Neural crest cell (in vitro differentiated cells): ENCODE data around the gene HTT-AS. TPM values are rescaled to one million over a fixed set of nuclear protein-coding genes. Genes with fewer than 3 reads are reported as not detected.
"Not testable (repeated sequence)": the region's sequence is repeated elsewhere in the genome, so short reads cannot be mapped to it uniquely, and the experiment has no call there.

ENCODE experiments used
- DNase-seq: peaks from one replicate; pipeline ENCODE4 v3.0.0; 2021; ENCODE audit warnings: low read depth, mixed read lengths, low spot score
- H3K27ac Mint-ChIP-seq: one replicate; pipeline ENCODE4 v1.8.0; 2021; ENCODE audit warnings: mild to moderate bottlenecking, mixed read lengths; ENCODE audit not compliant: unreplicated experiment
- H3K27me3 Mint-ChIP-seq: 2 replicates; pipeline ENCODE4 v1.8.0; 2021; ENCODE audit warnings: low read depth, mild to moderate bottlenecking, mixed read lengths
- H3K36me3 Mint-ChIP-seq: 2 replicates; pipeline ENCODE4 v1.8.0; 2021; ENCODE audit warnings: low read depth, mild to moderate bottlenecking, mixed read lengths
- H3K4me1 Mint-ChIP-seq: 2 replicates; pipeline ENCODE4 v1.8.0; 2021; ENCODE audit warnings: mixed read lengths
- H3K4me3 Mint-ChIP-seq: one replicate; pipeline ENCODE4 v1.8.0; 2021; ENCODE audit warnings: mild to moderate bottlenecking, mixed read lengths
- H3K9me3 Mint-ChIP-seq: 2 replicates; pipeline ENCODE4 v1.8.0; 2021; ENCODE audit warnings: mixed read lengths
- total RNA-seq: library from RNA; stranded (reverse); gene quantifications from 2 replicates; pipeline ENCODE4 v1.2.1, GENCODE V29; 2021
- TF ChIP-seq, protein P1 (sequence below): fragments of 200-600 bp; sonication (generic); conservative IDR thresholded peaks from 2 replicates; pipeline ENCODE4 v1.5.0; 2021; ENCODE audit warnings: antibody characterized with exemption, mild to moderate bottlenecking

HTT-AS gene
- total RNA-seq, 1 donor from 2014 or later = not detected

GRCh38 chr4:3107271-3107670, 32.9 kb upstream of the HTT-AS start:
- TF ChIP-seq, protein P1, sequence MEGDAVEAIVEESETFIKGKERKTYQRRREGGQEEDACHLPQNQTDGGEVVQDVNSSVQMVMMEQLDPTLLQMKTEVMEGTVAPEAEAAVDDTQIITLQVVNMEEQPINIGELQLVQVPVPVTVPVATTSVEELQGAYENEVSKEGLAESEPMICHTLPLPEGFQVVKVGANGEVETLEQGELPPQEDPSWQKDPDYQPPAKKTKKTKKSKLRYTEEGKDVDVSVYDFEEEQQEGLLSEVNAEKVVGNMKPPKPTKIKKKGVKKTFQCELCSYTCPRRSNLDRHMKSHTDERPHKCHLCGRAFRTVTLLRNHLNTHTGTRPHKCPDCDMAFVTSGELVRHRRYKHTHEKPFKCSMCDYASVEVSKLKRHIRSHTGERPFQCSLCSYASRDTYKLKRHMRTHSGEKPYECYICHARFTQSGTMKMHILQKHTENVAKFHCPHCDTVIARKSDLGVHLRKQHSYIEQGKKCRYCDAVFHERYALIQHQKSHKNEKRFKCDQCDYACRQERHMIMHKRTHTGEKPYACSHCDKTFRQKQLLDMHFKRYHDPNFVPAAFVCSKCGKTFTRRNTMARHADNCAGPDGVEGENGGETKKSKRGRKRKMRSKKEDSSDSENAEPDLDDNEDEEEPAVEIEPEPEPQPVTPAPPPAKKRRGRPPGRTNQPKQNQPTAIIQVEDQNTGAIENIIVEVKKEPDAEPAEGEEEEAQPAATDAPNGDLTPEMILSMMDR = no peak
- Mint-ChIP-seq H3K4me3 (no peak overlapping the region), H3K9me3 (no peaks in the 10 kb centered on the region), H3K36me3 (peaks cover 8% of the 10 kb centered on the region), H3K4me1 (peaks cover 5% of the 10 kb centered on the region), H3K27ac (no peak overlapping the region), H3K27me3 (no peaks in the 10 kb centered on the region)
- no peak for DNase-seq

GRCh38 chr4:3106339-3107186, 32.2 kb upstream of the HTT-AS start:
- Mint-ChIP-seq H3K27me3 (no peaks in the 10 kb centered on the region), H3K36me3 (peaks cover 11% of the 10 kb centered on the region), H3K4me3 (no peak overlapping the region), H3K9me3 (no peaks in the 10 kb centered on the region), H3K27ac (no peak overlapping the region), H3K4me1 (peaks cover 5% of the 10 kb centered on the region)
- TF ChIP-seq, protein P1 = peak; percentile 99
- peak; percentile 92 for DNase-seq

GRCh38 chr4:3098346-3098745, 24.0 kb upstream of the HTT-AS start:
- H3K4me1 Mint-ChIP-seq = no peaks in the 10 kb centered on the region
- no peaks in the 10 kb centered on the region for H3K9me3 Mint-ChIP-seq
- H3K36me3 Mint-ChIP-seq = peaks cover 39% of the 10 kb centered on the region
- H3K27ac Mint-ChIP-seq = no peak overlapping the region
- H3K4me3 Mint-ChIP-seq = no peak overlapping the region
- TF ChIP-seq, protein P1 = no peak
- DNase-seq = no peak
- H3K27me3 Mint-ChIP-seq = no peaks in the 10 kb centered on the region

GRCh38 chr4:3096202-3096601, 21.9 kb upstream of the HTT-AS start:
- H3K4me3 Mint-ChIP-seq = no peak overlapping the region
- no peaks in the 10 kb centered on the region for H3K4me1 Mint-ChIP-seq
- no peaks in the 10 kb centered on the region for H3K27me3 Mint-ChIP-seq
- peaks cover 45% of the 10 kb centered on the region for H3K36me3 Mint-ChIP-seq
- H3K9me3 Mint-ChIP-seq = no peaks in the 10 kb centered on the region
- peak overlapping the region; percentile 13 for H3K27ac Mint-ChIP-seq
- TF ChIP-seq, protein P1 = no peak
- DNase-seq = no peak

DNA sequence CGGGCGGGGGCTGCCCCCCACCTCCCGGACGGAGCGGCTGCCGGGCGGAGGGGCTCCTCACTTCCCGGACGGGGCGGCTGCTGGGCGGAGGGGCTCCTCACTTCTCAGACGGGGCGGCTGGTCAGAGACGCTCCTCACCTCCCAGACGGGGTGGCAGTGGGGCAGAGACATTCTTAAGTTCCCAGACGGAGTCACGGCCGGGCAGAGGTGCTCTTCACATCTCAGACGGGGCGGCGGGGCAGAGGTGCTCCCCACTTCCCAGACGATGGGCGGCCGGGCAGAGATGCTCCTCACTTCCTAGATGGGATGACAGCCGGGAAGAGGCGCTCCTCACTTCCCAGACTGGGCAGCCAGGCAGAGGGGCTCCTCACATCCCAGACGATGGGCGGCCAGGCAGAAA, 20.4 kb upstream of the HTT-AS start:
- H3K4me1 Mint-ChIP-seq, DNase-seq, H3K27me3 Mint-ChIP-seq, H3K9me3 Mint-ChIP-seq, H3K27ac Mint-ChIP-seq, H3K4me3 Mint-ChIP-seq: not testable (repeated sequence)
- peaks cover 46% of the 10 kb centered on the region for H3K36me3 Mint-ChIP-seq

DNA sequence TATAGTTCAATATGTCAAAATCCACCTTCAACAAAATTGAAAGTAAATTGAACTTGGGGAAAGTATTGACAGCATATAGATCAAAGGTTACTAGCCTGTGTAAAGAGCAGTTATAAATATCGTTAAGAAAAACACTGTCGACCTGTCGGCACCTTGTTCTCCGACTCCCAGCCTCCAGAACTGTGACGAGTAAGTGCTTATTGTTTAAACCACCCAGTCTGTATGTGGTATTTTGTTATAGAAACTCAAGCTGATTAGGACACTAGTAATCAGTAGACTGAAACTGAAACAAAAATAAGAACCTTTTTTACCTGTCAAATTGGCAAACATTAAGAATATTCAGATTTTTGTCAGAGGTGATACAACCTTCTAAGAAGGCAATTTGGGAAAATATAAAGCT, 17.1 kb upstream of the HTT-AS start:
- Mint-ChIP-seq H3K27ac (no peak overlapping the region), H3K4me3 (no peak overlapping the region), H3K36me3 (peaks cover 48% of the 10 kb centered on the region), H3K27me3 (no peaks in the 10 kb centered on the region), H3K4me1 (no peaks in the 10 kb centered on the region), H3K9me3 (no peaks in the 10 kb centered on the region)
- DNase-seq = no peak
- TF ChIP-seq, protein P1 = no peak
